RWPE2 (cell line): ENCODE measurements around the gene CHD2.

Source experiments
- ATAC-seq: fragments of 200-7000 bp; cut with Tn5 transposase; 3 replicates; pipeline ENCODE4 v1.9.1; 2021; ENCODE audit warnings: low read depth
- DNase-seq: peaks from one replicate; pipeline ENCODE4 v3.0.0-alpha.2; 2020; ENCODE audit warnings: low spot score
- H3K27ac ChIP-seq: fragments of 450-650 bp; 2 replicates; pipeline ENCODE4 v1.5.1; 2017; ENCODE audit warnings: mild to moderate bottlenecking; ENCODE audit not compliant: poor library complexity, severe bottlenecking
- H3K27me3 ChIP-seq: fragments of 250-450 bp; sonication (Bioruptor Pico); 2 replicates; pipeline ENCODE4 v1.5.1; 2021; ENCODE audit warnings: mild to moderate bottlenecking, moderate library complexity; ENCODE audit not compliant: insufficient read depth, poor library complexity, severe bottlenecking
- H3K36me3 ChIP-seq: fragments of 250-450 bp; sonication (Bioruptor Pico); 2 replicates; pipeline ENCODE4 v1.5.1; 2020; ENCODE audit warnings: low read depth, mild to moderate bottlenecking, moderate library complexity
- H3K4me1 ChIP-seq: fragments of 250-450 bp; sonication (Bioruptor Pico); 2 replicates; pipeline ENCODE4 v1.5.1; 2021; ENCODE audit warnings: mild to moderate bottlenecking, moderate library complexity; ENCODE audit not compliant: insufficient read depth, poor library complexity, severe bottlenecking
- H3K4me3 ChIP-seq: fragments of 250-450 bp; sonication (Bioruptor Pico); 2 replicates; pipeline ENCODE4 v1.5.1; 2021; ENCODE audit warnings: mild to moderate bottlenecking, moderate library complexity; ENCODE audit not compliant: severe bottlenecking
- H3K9me3 ChIP-seq: fragments of 250-450 bp; sonication (Bioruptor Pico); 2 replicates; pipeline ENCODE4 v1.5.1; 2021; ENCODE audit warnings: mild to moderate bottlenecking, moderate library complexity; ENCODE audit not compliant: severe bottlenecking
- TF ChIP-seq, protein P1 (sequence below): fragments of 450-650 bp; IDR thresholded peaks from one replicate; pipeline ENCODE4 v1.5.1; 2017; ENCODE audit warnings: mild to moderate bottlenecking, moderate library complexity; ENCODE audit not compliant: poor library complexity, severe bottlenecking

Gene CHD2

DNA sequence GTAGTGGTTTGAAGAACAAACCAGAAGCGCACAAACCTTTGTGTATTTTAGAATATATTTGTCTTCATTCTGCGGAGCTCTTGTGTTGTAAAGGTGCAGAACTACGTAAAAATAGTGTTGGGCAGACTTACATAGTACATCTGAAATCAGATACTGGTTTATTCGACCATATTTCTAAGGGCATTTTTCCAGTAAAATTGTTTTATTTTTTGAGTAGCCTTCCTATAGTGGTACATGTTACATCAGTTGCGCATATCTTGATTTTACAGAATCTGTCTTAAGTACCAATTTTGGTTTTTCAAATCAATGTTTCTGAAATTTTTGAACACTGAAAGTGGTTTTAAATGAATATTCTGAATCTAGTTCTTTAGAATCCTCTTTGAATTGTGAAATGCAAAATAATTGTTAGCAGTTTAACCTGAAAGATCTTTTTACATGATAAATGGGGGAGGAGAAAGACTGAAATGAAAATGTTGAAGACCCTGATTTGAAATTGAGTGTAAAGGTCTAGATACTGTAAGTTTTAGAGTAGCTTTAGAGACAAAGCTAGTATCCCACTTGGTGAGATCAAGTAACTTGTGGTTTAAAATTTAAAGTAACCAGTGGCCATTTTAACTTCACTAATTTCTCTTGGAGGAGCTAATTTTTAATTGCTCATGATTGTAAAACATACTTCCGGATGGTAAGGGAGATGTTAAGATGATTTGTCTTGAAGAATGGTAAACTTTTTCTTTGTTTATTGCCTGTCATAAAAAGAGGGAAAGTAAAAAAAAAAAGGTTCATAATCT is 15.5 kb upstream of the CHD2 start:
- H3K36me3 ChIP-seq = peaks cover 64% of the 10 kb centered on the region
- H3K9me3 ChIP-seq = no peaks in the 10 kb centered on the region
- H3K4me3 ChIP-seq = peak overlapping the region; percentile 95
- TF ChIP-seq, protein P1, sequence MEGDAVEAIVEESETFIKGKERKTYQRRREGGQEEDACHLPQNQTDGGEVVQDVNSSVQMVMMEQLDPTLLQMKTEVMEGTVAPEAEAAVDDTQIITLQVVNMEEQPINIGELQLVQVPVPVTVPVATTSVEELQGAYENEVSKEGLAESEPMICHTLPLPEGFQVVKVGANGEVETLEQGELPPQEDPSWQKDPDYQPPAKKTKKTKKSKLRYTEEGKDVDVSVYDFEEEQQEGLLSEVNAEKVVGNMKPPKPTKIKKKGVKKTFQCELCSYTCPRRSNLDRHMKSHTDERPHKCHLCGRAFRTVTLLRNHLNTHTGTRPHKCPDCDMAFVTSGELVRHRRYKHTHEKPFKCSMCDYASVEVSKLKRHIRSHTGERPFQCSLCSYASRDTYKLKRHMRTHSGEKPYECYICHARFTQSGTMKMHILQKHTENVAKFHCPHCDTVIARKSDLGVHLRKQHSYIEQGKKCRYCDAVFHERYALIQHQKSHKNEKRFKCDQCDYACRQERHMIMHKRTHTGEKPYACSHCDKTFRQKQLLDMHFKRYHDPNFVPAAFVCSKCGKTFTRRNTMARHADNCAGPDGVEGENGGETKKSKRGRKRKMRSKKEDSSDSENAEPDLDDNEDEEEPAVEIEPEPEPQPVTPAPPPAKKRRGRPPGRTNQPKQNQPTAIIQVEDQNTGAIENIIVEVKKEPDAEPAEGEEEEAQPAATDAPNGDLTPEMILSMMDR = no peak
- peaks cover 41% of the 10 kb centered on the region for H3K4me1 ChIP-seq
- DNase-seq = no peak
- no peaks in the 10 kb centered on the region for H3K27me3 ChIP-seq
- no peak for ATAC-seq
- peak overlapping the region; percentile 89 for H3K27ac ChIP-seq

DNA sequence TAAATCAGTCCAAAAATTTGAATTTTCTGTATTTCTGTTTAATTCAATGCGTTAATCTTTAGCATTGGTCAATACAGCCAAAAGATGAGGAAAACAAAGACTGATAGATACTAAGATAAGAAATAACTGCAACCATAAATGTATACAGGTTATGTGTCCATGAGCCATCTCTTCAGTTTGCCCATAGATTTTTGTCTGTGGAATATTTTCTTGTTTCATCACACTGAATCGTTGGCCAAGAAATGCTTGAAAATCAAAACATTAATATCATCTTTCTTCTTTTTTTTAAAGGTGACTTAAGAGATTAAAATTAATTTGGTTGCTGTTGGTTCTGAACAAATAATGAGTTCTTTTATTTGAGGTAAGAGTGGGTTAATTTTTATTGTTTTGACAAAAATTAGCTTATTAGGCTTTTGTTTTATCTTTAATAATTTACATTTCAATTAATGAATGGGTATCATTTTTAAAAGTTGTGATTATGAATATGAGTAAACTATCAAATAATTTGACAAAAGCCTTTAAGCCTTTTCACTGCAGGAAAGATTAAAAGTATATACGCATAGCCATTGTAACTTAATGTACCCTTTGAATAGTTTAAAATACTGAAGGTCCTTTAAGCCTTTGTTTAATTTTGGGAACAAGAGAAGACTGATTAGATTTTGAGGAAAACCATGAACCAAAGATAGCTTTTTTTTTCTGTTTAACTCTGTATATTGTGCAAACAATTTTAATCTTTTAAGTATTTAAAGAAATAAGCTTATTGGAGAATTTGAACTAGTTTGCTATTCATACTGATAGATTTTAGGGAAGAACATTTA is 14.7 kb upstream of the CHD2 start:
- H3K9me3 ChIP-seq = no peaks in the 10 kb centered on the region
- TF ChIP-seq, protein P1 = no peak
- DNase-seq = no peak
- H3K4me1 ChIP-seq = peaks cover 41% of the 10 kb centered on the region
- no peak for ATAC-seq
- peak overlapping the region; percentile 89 for H3K27ac ChIP-seq
- H3K4me3 ChIP-seq = peak overlapping the region; percentile 95
- no peaks in the 10 kb centered on the region for H3K27me3 ChIP-seq
- H3K36me3 ChIP-seq = peaks cover 72% of the 10 kb centered on the region

DNA sequence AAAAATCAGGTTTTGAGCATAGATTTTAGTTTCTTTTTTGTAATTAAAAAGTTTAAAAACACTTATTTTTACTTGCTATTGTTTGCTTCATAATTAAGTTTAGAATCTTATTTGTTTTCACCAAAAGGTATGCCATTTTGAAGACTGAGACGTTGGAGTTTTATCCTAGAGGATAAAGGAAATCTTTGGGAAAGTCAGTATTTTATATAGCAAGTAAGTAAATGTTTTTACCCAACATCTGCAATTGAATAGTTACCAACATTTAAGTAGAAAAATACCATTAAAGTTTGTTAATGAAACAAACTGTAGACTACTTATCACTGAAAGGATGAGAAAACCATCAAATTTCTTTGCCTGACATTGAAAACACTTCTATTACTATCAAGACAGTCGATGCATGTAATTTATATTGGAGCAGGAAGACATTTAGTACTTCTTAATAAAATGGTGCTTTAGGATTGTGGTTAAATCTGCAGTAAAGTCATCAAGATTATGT is 14.0 kb upstream of the CHD2 start:
- peaks cover 79% of the 10 kb centered on the region for H3K36me3 ChIP-seq
- peak overlapping the region; percentile 95 for H3K4me3 ChIP-seq

DNA sequence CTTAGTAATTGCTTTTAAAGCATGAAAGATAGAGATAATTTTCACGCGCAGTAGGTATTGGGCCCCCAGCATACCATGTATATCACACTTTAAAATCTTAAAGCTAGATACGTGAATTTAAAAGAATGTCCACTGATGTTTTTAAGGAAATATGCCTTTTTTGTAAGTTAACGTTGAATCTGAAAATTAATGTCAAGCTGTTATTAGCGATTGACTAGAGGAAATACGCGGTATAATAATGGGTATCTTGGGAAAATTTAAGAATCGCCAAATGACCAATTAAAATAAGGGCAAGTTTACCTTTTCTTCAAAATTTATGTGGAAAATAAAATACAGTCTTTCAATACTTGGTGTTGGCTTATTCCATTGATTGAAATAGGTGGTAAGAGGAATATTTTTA is 13.3 kb upstream of the CHD2 start:
- Histone ChIP-seq H3K4me3 (peak overlapping the region; percentile 3), H3K4me1 (peaks cover 32% of the 10 kb centered on the region), H3K27ac (peak overlapping the region; percentile 89), H3K9me3 (no peaks in the 10 kb centered on the region), H3K36me3 (peaks cover 86% of the 10 kb centered on the region), H3K27me3 (no peaks in the 10 kb centered on the region)
- no peak for ATAC-seq
- no peak for DNase-seq
- TF ChIP-seq, protein P1 = no peak

More for the DNA sequence above, 14.0 kb upstream of the CHD2 start:
- no peak for ATAC-seq
- Histone ChIP-seq H3K27ac (peak overlapping the region; percentile 89), H3K4me1 (peaks cover 37% of the 10 kb centered on the region), H3K27me3 (no peaks in the 10 kb centered on the region), H3K9me3 (no peaks in the 10 kb centered on the region)
- DNase-seq = no peak
- TF ChIP-seq, protein P1 = no peak
